Neuronal stem cell (in vitro differentiated cells): Measurements from ENCODE around the gene SZT2.

Experiments used
- DNase-seq: peaks from one replicate; pipeline ENCODE4 v3.0.0-alpha.2; 2013; ENCODE audit warnings: low spot score
- H2AFZ ChIP-seq: one replicate; pipeline ENCODE4 v1.6.1; 2013; ENCODE audit warnings: mild to moderate bottlenecking, low read length, inconsistent platforms
- H2AK5ac ChIP-seq: 2 replicates; pipeline ENCODE4 v1.6.1; 2013; ENCODE audit warnings: low read depth, mild to moderate bottlenecking, inconsistent platforms, low read length, moderate library complexity, mixed read lengths
- H2BK120ac ChIP-seq: 2 replicates; pipeline ENCODE4 v1.6.1; 2013; ENCODE audit warnings: low read depth, mild to moderate bottlenecking, inconsistent platforms, low read length, moderate library complexity, mixed read lengths
- H2BK12ac ChIP-seq: one replicate; pipeline ENCODE4 v1.6.1; 2013; ENCODE audit warnings: low read length, inconsistent platforms
- H2BK15ac ChIP-seq: 2 replicates; pipeline ENCODE4 v1.6.1; 2013; ENCODE audit warnings: mild to moderate bottlenecking, low read length, inconsistent platforms, mixed read lengths
- H2BK5ac ChIP-seq: one replicate; pipeline ENCODE4 v1.6.1; 2013; ENCODE audit warnings: inconsistent platforms, mild to moderate bottlenecking, low read length, moderate library complexity
- H3K14ac ChIP-seq: one replicate; pipeline ENCODE4 v1.6.1; 2013; ENCODE audit warnings: low read length, inconsistent platforms
- H3K18ac ChIP-seq: 2 replicates; pipeline ENCODE4 v1.6.1; 2013; ENCODE audit warnings: low read length, inconsistent platforms
- H3K23ac ChIP-seq: 2 replicates; pipeline ENCODE4 v1.6.1; 2013; ENCODE audit warnings: low read depth, mild to moderate bottlenecking, mixed read lengths, low read length, inconsistent platforms; ENCODE audit not compliant: poor library complexity
- H3K27ac ChIP-seq: replicated peaks from 3 replicates; pipeline ENCODE4 v1.5.1; 2013; ENCODE audit warnings: low read length, inconsistent platforms
- H3K27me3 ChIP-seq, 3 experiments: 2 replicates each; pipeline ENCODE4 v1.6.1; 2013; ENCODE audit warnings: low read length in 3 of 3, mild to moderate bottlenecking in 2 of 3, inconsistent platforms in 1 of 3, low read depth in 1 of 3, mixed read lengths in 1 of 3, moderate library complexity in 1 of 3; ENCODE audit not compliant: control insufficient read depth in 3 of 3, insufficient read depth in 3 of 3
- H3K36me3 ChIP-seq, 2 donors: replicated peaks in 1 of 2; 2 replicates each; pipeline ENCODE4 v1.6.1; 2013; ENCODE audit warnings: low read length in 2 of 2; ENCODE audit not compliant: control insufficient read depth in 2 of 2, insufficient read depth in 2 of 2
- H3K4ac ChIP-seq: 2 replicates; pipeline ENCODE4 v1.6.1; 2013; ENCODE audit warnings: inconsistent platforms, mild to moderate bottlenecking, low read length, moderate library complexity
- H3K4me1 ChIP-seq, 2 donors: 1 replicate in 1 of 2; 2 replicates in 1 of 2; pipeline ENCODE4 v1.6.1; 2013; ENCODE audit warnings: low read length in 2 of 2, low read depth in 1 of 2; ENCODE audit not compliant: control insufficient read depth in 2 of 2, insufficient read depth in 1 of 2
- H3K4me2 ChIP-seq: one replicate; pipeline ENCODE4 v1.6.1; 2013; ENCODE audit warnings: mild to moderate bottlenecking, low read length, inconsistent platforms; ENCODE audit not compliant: insufficient read depth, poor library complexity, severe bottlenecking
- H3K4me3 ChIP-seq, 2 donors: 2 replicates each; pipeline ENCODE4 v1.5.1; 2013; ENCODE audit warnings: low read length in 2 of 2, mild to moderate bottlenecking in 2 of 2, inconsistent platforms in 1 of 2, moderate library complexity in 1 of 2
- H3K79me1 ChIP-seq: one replicate; pipeline ENCODE4 v1.6.1; 2013; ENCODE audit warnings: low read depth, mild to moderate bottlenecking, inconsistent platforms, low read length, moderate library complexity
- H3K9ac ChIP-seq: one replicate; pipeline ENCODE4 v1.6.1; 2013; ENCODE audit warnings: mild to moderate bottlenecking, low read depth, low read length, inconsistent platforms; ENCODE audit not compliant: poor library complexity
- H3K9me3 ChIP-seq, 2 donors: replicated peaks in 1 of 2; 2 replicates each; pipeline versions ENCODE3 to v1.6.1; 2013; ENCODE audit warnings: low read length in 2 of 2, mild to moderate bottlenecking in 2 of 2, inconsistent platforms in 1 of 2, low read depth in 1 of 2, mixed read lengths in 1 of 2, moderate library complexity in 1 of 2; ENCODE audit not compliant: control insufficient read depth in 2 of 2, insufficient read depth in 1 of 2
- H4K8ac ChIP-seq: one replicate; pipeline ENCODE4 v1.6.1; 2013; ENCODE audit warnings: low read depth, mild to moderate bottlenecking, inconsistent platforms, low read length, moderate library complexity
- H4K91ac ChIP-seq: one replicate; pipeline ENCODE4 v1.6.1; 2013; ENCODE audit warnings: low read length, low read depth, mild to moderate bottlenecking, inconsistent platforms; ENCODE audit not compliant: poor library complexity
- WGBS, 2 donors: extraction: QIAGEN DNeasy Blood & Tissue Kit; methylation state at CpG; one replicate each; pipeline ENCODE4 v1.1.7; 2013; ENCODE audit warnings: missing lambda C conversion rate in 2 of 2, mixed read lengths in 1 of 2; ENCODE audit not compliant: insufficient read length in 2 of 2, insufficient replicate concordance in 1 of 2; ENCODE audit errors: extremely low coverage in 2 of 2; 5-methylcytosine and 5-hydroxymethylcytosine counted together

SZT2 gene

GRCh38 chr1:43358746-43359693 lies 30.7 kb upstream of the SZT2 start, which contains the start of gene CDC20:
CDC20 (plus strand) TSS chr1:43358981; CDS start chr1:43359216, 235 bp downstream.
- peak within 1 kb of the TSS; percentile 92 for H3K18ac ChIP-seq
- H2BK12ac ChIP-seq: no peak within 1 kb of the TSS
- H2AK5ac ChIP-seq: no peak within 1 kb of the TSS
- H3K4ac ChIP-seq: no peak within 1 kb of the TSS
- peaks cover 18 to 25% of the 10 kb centered on the region in 2 donors for H3K4me1 ChIP-seq
- H3K9ac ChIP-seq: peak within 1 kb of the TSS; percentile 97
- peak within 1 kb of the TSS; percentile 76 for H3K14ac ChIP-seq
- H4K91ac ChIP-seq: peak within 1 kb of the TSS; percentile 48
- DNase-seq: peak; percentile 98
- H3K4me2 ChIP-seq: peak within 1 kb of the TSS; percentile 72
- H3K23ac ChIP-seq: peak within 1 kb of the TSS; percentile 89
- H2BK120ac ChIP-seq: no peak within 1 kb of the TSS
- no peak within 1 kb of the TSS for H4K8ac ChIP-seq
- peak within 1 kb of the TSS; percentile 93 for H2BK5ac ChIP-seq
- no peaks in the 10 kb centered on the region for H3K27me3 ChIP-seq
- H2BK15ac ChIP-seq: no peak within 1 kb of the TSS
- no peaks in the 10 kb centered on the region for H3K9me3 ChIP-seq
- WGBS, 2 donors: no CpG with 5 or more reads among the region's 59 CpGs
- peaks cover 7% of the 10 kb centered on the region for H3K79me1 ChIP-seq
- peaks cover 33 to 47% of the 10 kb centered on the region in 2 donors for H3K36me3 ChIP-seq
- H3K4me3 ChIP-seq: peak within 1 kb of the TSS; percentile 85 to 90
- H3K27ac ChIP-seq: peak within 1 kb of the TSS; percentile 76
- peak within 1 kb of the TSS; percentile 92 for H2AFZ ChIP-seq

- Histone ChIP-seq H4K8ac (no peak overlapping the region), H3K79me1 (peaks cover 7% of the 10 kb centered on the region), H3K23ac (no peak overlapping the region), H3K4me1 (peaks cover 18 to 28% of the 10 kb centered on the region in 2 donors), H4K91ac (no peak overlapping the region), H2AK5ac (no peak overlapping the region), H3K18ac (no peak overlapping the region), H3K36me3 (peaks cover 36 to 54% of the 10 kb centered on the region in 2 donors), H3K14ac (no peak overlapping the region), H2BK120ac (no peak overlapping the region), H3K27ac (no peak overlapping the region), H3K4me3 (peak overlapping the region; percentile 85 to 90), H2AFZ (no peak overlapping the region), H3K4ac (no peak overlapping the region), H2BK12ac (no peak overlapping the region), H3K9me3 (no peaks in the 10 kb centered on the region), H3K4me2 (peak overlapping the region; percentile 55), H3K27me3 (no peaks in the 10 kb centered on the region), H3K9ac (peak overlapping the region; percentile 97), H2BK5ac (no peak overlapping the region), H2BK15ac (no peak overlapping the region)
- DNase-seq: no peak
- WGBS, 2 donors: no CpG with 5 or more reads among the region's 11 CpGs
Measured at GRCh38 chr1:43359696-43360095, 30.0 kb upstream of the SZT2 start.

DNA sequence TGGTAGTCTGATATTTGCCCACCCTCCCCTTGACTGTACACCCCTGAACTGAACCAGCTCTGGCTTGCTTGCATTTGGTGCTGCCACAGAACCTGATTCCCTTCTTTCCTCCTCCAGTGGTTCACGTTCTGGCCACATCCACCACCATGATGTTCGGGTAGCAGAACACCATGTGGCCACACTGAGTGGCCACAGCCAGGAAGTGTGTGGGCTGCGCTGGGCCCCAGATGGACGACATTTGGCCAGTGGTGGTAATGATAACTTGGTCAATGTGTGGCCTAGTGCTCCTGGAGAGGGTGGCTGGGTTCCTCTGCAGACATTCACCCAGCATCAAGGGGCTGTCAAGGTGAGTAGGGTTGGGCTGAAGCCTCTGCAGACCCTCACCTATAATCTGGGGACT lies 29.1 kb upstream of the SZT2 start:
- H3K36me3 ChIP-seq: peaks cover 43 to 63% of the 10 kb centered on the region in 2 donors
- no peak overlapping the region for H4K91ac ChIP-seq
- WGBS, 2 donors: no CpG with 5 or more reads among the region's 4 CpGs
- no peak overlapping the region for H2BK120ac ChIP-seq
- H3K4ac ChIP-seq: no peak overlapping the region
- H3K4me3 ChIP-seq: peak overlapping the region; percentile 17 to 85
- H4K8ac ChIP-seq: no peak overlapping the region
- peaks cover 18 to 30% of the 10 kb centered on the region in 2 donors for H3K4me1 ChIP-seq
- H3K14ac ChIP-seq: no peak overlapping the region
- peak overlapping the region; percentile 37 for H3K9ac ChIP-seq
- no peak overlapping the region for H2BK15ac ChIP-seq
- peaks cover 7% of the 10 kb centered on the region for H3K79me1 ChIP-seq
- H3K18ac ChIP-seq: no peak overlapping the region
- H3K27ac ChIP-seq: no peak overlapping the region
- no peak overlapping the region for H2BK12ac ChIP-seq
- no peak overlapping the region for H2AK5ac ChIP-seq
- no peak overlapping the region for H3K23ac ChIP-seq
- H2AFZ ChIP-seq: no peak overlapping the region
- DNase-seq: no peak
- no peak overlapping the region for H2BK5ac ChIP-seq
- no peak overlapping the region for H3K4me2 ChIP-seq
- H3K27me3 ChIP-seq: no peaks in the 10 kb centered on the region
- H3K9me3 ChIP-seq: no peaks in the 10 kb centered on the region

GRCh38 chr1:43363283-43363934 lies 26.3 kb upstream of the SZT2 start:
- Histone ChIP-seq H3K4me1 (peaks cover 24 to 41% of the 10 kb centered on the region in 2 donors), H3K23ac (no peak overlapping the region), H3K36me3 (peaks cover 43 to 63% of the 10 kb centered on the region in 2 donors), H3K27ac (no peak overlapping the region), H3K9me3 (no peaks in the 10 kb centered on the region), H2BK15ac (no peak overlapping the region), H3K4ac (peak overlapping the region; percentile 18), H3K79me1 (peaks cover 11% of the 10 kb centered on the region), H4K91ac (no peak overlapping the region), H2BK5ac (no peak overlapping the region), H3K9ac (peak overlapping the region; percentile 24), H3K4me2 (no peak overlapping the region), H3K18ac (no peak overlapping the region), H2AFZ (no peak overlapping the region), H2AK5ac (no peak overlapping the region), H2BK120ac (no peak overlapping the region), H4K8ac (no peak overlapping the region), H3K4me3 (no peak overlapping the region), H3K27me3 (no peaks in the 10 kb centered on the region), H3K14ac (no peak overlapping the region), H2BK12ac (no peak overlapping the region)
- DNase-seq: no peak
- no CpG with 5 or more reads among the region's 9 CpGs for WGBS, 2 donors
